GM19043 (cell line): Measurements from ENCODE around the gene NCEH1.

Source experiments
- ATAC-seq: cut with Tn5 transposase; IDR thresholded peaks from one replicate; pipeline ENCODE4 v1.9.1; 2021; ENCODE audit warnings: low read depth; ENCODE audit not compliant: unreplicated experiment

NCEH1 gene

DNA sequence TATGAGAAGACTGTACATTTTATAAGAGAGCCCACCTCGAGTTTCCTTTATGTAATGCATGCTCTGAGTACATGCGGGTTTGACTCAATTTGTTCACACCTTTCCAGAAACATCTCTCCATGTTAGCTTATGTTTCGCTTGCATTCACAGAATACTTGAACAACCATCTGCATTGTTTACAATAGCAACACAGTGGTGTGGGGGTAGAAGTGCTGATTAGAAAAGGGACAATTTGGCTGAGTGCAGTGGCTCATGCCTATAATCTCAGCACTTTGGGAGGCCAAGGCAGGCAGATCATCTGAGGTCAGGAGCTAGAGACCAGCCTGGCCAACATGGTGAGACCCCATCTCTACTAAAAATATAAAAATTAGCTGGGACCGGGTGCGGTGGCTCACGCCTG, 60.9 kb downstream of the NCEH1 start:
- ATAC-seq = no peak

DNA sequence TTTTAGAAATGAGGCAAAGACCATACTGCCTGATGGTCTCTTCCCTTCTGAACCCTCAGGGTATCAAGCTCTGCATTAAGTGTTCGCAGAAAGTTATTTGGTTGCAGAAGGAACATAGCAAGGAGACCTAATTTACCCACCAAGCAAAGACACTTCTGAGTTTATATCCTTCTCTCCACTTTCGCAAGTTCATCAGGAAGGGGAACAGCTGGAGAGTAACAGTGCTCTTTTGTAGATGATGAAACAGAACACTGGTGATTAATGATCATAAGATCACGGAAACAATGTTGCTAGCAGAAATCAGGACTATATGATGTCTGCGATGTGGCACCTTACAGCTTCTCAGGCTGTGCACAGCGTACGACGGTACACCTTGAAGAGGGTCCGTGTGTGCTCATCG, 62.1 kb downstream of the NCEH1 start:
- no peak for ATAC-seq

DNA sequence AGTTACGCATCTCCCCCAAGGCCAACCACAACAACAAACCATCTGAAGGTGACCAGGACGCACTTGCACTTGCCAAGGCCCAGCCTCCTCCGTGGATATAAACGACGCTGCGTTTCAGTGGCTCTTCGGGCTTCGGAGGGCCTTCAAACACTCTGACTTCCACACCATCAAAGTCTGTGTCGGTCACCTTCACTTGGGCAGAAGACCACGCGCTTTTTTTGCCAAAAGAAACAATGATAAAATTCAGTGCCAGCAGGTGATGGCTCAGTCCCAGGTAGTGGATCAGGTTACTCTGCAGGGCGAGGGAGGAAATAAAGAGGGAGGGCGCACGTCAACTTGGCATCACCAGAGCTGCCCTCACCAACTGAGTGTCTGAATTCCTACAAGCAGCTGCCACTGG, 63.0 kb downstream of the NCEH1 start:
- no peak for ATAC-seq

DNA sequence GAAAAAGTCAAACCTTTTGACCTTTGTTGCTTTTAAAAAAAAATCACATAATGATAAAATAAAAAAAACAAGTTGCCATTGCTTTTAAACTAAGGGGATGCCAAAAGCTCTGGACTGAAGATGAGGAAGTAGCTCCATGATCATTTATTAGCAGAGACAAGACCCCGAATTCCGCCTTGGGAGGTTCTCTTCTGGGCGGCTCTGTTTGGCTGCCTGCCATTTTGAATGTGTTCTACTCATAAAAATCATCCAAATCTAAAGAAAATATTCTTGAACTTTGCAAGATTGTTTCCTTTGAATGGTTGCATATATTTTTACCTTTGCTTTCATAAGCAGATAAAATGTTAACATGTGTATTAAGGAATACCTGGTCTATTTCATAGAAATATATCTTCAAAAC, 63.8 kb downstream of the NCEH1 start:
- ATAC-seq = no peak

DNA sequence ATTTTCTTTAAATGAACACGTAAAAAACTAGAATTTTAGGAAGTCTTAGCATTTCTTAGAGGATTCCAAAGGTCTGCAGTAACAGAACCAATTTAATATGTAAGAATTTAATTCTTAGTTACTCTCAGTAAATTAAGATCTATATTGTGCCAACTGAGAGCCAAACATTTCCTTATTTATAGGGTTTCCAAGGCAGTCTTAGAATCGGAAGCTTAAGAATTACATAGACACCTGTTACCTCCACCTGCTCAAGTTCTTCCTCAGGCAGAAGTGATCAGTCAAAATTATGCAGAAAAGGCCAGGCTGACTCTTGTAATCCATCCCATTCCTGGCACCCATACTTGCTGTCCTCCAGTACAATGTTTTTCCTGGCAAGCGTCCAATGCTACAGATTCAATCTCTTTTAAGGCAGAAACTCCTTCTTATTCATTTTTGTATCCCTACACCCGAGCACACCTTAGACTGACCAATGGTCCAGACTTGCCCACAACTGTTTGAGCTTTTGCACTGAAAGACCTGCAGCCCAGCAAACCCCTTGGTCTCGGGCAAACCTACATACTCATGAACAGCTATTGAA, 64.3 kb downstream of the NCEH1 start:
- ATAC-seq = no peak

DNA sequence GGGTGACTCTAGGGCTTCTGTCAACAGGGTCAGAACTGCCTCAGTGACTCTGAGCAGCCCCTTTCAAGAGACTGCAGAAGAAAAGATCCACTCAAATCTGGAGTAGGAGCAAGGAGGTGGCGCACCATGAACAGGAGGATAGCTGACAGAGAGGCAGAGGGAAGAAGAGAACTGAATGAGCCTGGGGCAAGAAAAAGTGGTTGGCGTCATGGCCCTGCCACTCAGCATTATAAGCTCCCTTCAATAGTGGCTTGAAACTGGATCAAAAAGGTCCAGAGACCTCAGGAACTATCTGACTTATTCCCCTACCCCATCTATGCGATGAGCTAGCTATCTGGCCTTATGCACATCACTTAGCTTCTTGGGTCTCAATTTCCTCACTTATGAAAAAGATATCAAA, 66.6 kb downstream of the NCEH1 start:
- ATAC-seq = no peak

DNA sequence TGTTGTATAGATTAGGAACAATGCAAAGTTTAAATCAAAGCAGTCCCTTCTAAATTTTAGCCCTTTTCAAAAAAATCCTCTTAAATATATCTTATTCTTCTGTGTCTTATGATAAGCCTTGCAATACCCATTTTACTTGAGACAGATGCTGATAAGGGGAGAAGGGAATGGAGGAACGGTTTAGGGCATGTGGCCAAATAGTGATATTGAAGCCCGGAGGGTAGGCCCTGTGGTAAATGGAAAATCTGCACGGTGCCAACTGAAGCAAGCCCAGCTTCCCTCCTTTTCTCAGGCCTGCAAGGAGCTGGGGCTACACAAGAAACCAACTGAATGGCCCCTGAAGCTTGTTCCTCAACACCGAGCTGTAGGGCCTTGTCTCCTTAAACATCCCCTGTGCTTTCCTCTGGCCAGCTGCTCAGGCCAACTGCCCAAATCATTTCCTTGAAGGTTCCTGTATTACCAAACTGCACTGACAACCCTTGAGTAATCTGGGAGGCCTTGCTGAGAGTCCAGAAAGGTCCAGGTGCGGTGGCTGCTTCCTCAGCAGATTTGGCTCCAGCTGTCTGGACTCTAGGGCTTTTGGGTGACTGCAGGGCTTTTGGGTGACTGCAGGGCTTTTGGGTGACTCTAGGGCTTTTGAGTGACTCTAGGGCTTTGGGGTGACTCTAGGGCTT, 67.2 kb downstream of the NCEH1 start:
- no peak for ATAC-seq

DNA sequence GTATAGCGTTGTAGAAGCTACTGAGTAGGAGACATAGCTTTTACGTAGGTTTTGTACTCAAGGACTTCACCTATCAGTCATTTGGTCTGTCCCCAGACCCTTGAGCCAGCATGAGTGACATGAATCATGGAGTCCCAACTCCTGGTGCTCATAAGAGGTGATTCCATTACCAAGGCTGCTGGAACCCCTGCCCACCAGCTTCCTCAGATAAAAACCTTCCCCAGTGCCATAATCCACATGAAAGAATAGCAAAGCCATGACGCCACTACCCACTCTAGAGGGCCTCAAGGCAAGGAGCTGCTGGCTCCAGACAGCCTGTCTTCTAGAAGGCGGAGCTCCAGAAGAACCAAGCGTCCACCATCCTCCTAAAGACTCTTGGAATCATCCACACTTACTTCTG, 69.6 kb downstream of the NCEH1 start:
- ATAC-seq = no peak

DNA sequence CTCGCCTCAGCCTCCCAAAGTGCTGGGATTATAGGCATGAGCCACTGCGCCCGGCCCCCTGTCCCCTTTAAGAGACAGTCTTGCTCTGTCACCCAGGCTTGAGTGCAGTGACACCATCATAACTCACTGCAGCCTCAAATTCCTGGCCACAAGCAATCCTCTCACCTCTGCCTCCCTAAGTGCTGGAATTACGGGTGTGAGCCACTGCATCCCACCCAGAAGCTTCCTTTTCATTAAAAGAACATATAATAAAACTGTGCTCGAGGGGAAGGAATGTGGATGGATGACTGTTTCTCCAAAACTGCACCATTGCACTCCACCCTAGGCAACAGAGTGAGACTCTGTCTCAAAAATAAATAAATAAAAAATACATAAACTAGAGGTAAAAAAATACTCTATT, 70.1 kb downstream of the NCEH1 start:
- no peak for ATAC-seq

DNA sequence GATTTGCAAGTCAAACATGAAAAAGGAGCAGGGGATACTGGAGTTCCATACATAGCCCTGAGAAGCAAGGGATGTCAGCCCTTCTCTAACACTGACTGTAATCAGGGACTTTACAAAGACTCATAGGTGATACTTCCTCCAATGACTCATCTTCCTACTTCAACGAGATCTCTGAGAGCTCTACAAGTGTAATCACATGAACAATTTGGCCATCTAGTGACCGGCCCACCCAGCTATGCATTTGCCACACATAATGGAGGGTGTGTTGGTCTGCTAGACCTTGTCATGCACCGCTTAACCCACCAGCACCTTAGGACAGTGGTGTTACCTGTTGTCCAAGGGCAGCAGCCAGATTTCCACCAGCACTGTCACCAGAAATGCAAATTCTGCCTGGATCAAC, 75.3 kb downstream of the NCEH1 start:
- peak; percentile 98 for ATAC-seq

DNA sequence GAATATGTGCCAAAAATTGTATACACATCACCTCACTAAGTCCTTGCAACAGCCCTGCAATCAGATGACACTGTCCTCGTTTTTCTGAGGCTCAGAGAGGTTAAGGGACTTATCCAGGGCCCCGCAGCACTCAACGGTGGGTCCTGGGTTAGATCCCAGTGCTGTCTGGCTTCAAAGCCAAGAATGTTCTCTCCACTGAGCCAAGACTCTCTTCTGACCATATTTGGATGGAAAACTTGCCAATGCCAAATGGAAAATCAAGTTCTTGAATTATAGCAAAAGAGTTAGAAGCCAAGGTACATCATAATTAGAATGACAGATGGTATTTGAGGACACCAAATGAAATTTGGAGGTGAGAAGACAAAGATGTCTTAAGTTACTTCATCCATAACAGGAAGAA, 75.9 kb downstream of the NCEH1 start:
- ATAC-seq = no peak

DNA sequence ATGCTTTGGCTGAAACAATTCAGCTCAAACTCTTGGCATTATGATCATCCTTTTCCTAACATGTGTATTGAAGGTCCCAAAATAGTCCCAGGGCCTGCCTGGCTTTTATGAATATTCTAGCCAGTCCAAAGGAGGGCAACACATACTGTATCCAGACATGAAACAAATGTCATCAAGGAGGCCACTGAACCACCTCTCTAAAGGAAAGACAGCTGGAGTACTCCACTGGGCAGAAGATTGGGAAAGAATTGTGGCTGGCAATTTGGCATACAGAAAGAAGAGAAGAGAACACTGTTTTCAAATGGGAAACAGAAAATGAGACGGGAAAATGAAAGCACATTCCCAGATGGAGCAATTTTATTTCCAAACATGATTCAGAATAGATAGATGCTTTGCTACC, 80.6 kb downstream of the NCEH1 start:
- no peak for ATAC-seq

DNA sequence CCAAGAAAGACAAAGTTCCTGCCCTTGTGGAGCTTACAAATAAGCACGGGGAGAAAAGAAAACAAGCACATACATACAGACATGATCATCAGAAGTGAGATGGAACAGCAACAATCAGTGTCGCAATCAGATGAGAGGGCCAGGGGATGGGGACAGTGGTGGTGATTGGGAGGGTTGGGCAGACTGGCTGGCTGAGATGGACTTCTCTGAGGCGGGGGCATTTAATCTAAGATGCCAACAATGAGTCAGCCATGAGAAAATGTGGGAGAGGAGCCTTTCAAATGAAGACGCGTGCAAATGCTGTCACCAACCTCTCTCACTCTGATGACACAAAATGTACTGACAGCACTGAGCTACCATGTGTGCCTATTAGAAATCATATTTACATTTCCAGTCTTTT, 81.4 kb downstream of the NCEH1 start:
- no peak for ATAC-seq

DNA sequence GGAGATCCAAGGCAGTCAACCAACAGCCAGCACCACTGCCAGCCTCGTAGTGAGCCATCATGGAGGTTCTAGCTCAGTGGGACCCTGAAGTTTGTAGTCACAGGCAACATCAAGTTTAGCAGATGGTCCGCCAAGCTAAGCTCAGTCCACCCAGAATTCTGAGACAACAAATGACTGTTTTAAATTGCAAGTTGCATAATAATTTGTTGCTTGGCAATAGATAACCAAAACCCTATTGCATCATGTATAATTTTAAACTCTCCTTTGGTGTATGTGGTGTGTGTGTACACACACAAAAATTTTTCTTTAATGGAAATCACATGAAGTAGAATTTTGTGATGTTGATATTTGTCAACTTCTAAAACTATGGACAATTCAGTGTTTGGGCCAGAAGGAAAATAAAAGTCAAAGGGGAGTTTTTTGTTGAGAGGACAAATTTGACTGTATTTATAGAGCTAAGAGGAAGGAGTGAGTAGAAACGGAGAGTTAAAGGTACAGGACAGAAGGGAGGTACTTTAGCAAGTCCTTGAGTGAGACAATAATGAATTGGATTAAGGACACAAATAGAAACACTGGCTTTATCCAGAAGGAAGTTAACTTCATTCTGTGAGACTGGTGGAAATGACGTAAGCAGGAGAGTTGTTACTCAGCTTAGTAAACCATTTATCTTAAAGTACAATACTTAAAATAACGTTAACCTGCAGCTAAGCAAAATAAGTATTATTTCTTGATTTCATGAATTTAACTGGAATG, 83.6 kb downstream of the NCEH1 start:
- no peak for ATAC-seq

DNA sequence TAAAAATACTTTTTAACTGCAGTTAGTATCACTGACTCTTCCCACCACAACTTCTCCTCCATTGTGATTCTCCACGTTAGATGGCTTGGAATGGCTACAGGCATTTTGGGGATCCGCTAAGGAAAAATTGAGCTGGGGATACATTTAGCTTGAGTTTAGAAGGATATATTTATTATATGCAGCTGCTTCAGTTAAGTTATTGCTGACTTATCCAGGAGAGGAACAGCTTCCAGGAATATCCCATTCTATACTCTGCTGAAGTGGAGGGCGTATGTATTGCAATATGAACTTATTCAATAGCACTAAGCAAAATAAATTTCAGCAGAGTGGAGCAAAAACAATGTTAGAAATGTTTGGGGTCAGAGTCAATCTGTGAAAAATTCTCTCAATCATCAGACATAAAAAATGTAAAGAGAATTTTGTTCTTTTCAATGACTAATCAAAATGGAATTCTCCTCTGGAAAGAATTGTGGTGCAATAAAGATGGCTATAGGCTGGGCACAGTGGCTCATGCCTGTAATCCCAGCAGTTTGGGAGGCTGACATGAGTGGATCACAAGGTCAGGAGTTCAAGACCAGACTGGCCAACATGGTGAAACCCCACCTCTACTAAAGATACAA, 84.7 kb downstream of the NCEH1 start:
- ATAC-seq = no peak

DNA sequence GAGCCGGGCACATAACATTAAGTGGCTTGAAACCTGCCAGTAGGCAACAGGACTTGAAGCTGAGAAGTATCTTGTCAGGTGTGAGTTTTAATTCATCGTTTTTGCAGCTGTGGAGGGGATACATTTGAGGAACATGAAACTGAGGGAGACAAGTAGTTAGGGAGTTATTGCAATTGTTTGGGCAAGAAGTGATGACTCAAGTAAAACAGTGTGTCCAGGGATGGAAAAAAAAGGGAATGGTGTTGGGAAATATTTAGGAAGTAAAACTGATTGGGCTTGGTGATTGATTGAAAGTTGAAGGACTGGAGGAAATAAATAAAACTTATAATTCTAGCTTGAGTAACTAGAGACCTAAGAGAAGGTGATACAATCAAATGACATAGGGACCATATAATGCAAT, 85.5 kb downstream of the NCEH1 start:
- ATAC-seq = no peak

DNA sequence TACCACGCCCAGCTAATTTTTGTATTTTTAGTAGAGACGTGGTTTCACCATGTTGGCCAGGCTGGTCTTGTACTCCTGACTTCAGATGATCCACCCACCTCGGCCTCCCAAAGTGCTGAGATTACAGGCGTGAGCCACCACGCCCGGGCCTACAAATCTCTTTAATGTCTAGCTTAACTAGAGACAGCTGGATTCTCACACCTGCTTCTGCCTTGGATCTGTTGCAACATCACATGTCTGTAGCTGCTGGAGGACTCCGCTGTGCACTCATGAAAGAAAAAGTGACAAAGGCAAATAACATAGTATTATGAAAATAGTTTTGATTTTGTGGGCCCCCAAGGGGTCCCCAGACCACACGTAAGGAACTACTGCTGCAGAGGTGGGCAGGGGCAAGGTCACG, 85.9 kb downstream of the NCEH1 start:
- ATAC-seq = no peak

DNA sequence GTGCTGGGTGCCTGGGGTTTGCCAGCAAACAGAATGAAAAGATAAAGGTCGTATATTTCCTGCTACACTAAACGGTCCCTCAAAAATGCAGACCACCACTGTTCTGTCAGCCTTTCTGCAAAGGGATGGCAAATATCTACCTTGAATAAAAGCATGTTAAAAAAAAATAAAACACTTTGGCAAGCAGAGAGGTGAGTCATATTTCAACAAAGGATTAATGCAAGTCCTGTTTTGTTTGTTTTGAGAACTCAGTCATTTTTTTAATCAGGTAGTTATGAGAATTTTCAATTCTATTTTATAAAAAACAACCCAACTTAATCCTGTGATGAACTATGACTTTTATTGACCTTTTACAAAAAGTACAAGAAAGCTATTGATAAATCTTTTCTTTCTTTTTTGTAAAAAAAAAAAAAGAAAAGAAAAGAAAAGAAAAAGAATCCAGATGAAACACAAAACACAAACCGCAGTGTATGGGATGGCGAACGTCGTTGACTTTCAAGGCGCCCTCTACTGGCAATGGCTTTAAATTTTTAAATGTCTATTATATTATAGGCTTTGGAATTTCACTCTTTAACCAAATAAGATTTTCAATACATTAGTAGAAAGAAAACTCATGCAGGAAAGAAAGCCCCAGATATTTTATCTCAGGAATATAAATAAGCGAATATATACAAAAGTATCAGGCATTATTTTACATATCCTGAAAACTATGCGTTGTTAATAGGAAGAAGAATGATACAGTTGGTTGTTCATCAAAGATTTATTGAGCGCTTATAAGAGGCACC, 87.8 kb downstream of the NCEH1 start:
- ATAC-seq = peak; percentile 54

DNA sequence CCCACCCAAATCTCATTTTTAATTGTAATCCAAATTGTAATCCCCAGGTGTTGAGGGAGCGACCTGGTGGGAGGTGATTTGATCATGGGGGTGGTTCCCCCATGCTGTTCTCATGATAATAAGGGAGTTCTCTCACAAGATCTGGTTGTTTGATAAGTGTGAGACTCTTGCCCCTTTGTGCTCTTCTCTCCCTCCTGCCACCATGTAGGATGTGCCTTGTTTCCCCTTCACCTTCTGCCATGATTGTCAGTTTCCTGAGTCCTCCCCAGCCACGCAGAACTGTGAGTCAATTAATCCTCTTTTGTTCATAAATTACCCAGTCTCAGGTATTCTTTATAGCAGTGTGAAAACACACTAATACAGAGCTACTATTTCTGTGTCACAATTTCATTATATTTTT, 88.7 kb downstream of the NCEH1 start:
- ATAC-seq = no peak

DNA sequence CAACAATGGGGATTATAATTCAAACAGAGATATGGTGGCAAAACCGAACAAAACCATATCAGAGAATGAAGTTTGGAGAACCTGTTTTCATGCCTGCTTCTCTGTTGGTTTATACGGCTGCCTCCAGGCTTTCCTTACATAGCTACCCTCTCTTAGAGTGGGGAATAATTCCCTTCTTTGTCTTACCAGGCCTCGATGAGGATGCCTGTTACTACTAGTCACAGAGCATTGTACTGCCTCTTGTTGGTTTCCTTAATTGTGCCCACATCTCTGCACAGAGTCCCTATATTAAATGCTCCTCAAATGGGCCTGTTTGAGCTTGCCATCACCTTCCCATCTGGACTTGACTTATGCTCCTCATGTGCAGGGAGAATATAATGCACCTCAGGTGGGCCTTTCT, 92.9 kb downstream of the NCEH1 start:
- no peak for ATAC-seq
